Frontal cortex (tissue), 4 donors: ENCODE data around the gene TMEM240. TPM values are rescaled to one million over a fixed set of nuclear protein-coding genes. Genes with fewer than 3 reads are reported as not detected.
"Not testable (repeated sequence)": the region's sequence is repeated elsewhere in the genome, so short reads cannot be mapped to it uniquely, and the experiment has no call there.

ENCODE experiments used
- DNase-seq, 2 donors: peaks; one replicate each; pipeline ENCODE4 v3.0.0; 2012; ENCODE audit warnings: low spot score in 2 of 2
- FAIRE-seq: peaks from 2 replicates; lab custom pipeline; 2012; peaks lifted over from hg19 to GRCh38; lab: Jason Lieb, UNC
- total RNA-seq: library from RNA; depleted of rRNA; stranded (reverse); fragments of >200 nt; gene quantifications from one replicate; pipeline ENCODE4 v1.2.3, GENCODE V29; 2014
- donor health status: control.
- donor health status: control.
- donor health status: control.

TMEM240 gene
- total RNA-seq, 1 donor from 2014 or later: 16.3 TPM

DNA sequence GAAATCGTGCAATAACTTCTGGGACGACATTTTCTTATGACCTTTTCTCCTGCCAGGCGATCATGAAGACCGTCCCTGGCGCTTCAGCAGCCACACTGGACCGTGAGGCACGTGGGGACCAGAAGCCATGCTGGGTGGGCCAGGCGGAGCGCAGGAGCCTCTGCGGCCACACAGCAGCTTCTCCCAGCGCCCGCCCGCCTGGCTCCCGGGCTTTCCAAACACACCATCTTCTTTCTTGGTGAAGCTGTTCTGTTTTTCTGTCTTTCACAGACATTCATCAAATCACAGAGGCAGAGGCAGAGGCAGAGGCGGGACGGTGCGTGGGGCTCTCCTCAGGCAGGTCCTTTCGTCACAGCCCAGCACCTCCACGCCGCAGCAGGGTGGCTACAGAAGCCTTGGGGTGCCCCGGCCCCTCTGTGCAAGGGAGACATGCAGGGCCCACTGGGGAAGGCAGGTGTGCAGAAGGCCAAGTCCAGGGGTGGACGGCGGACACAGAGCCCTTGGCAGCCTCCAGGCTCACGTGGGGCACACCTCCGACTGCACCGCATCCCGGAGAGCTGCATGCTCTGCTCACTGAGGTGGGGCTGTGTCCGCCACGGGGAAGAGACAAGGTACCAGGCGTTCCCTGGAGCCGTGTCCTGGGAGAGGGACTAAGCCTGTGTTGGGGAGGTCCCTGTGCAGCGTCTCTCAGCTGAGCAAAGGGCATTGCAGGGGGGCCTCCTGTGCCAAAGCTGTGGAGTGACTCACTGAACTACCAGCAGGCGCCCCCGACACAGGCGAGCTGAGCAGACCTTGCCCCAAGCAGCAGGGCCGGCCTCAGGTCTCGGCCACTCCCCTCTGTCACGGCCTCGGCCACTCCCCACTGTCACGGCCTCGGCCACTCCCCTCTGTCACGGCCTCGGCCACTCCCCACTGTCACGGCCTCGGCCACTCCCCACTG is 2.6 kb upstream of the TMEM240 start:
- FAIRE-seq (no peak), DNase-seq (no peak)

DNA sequence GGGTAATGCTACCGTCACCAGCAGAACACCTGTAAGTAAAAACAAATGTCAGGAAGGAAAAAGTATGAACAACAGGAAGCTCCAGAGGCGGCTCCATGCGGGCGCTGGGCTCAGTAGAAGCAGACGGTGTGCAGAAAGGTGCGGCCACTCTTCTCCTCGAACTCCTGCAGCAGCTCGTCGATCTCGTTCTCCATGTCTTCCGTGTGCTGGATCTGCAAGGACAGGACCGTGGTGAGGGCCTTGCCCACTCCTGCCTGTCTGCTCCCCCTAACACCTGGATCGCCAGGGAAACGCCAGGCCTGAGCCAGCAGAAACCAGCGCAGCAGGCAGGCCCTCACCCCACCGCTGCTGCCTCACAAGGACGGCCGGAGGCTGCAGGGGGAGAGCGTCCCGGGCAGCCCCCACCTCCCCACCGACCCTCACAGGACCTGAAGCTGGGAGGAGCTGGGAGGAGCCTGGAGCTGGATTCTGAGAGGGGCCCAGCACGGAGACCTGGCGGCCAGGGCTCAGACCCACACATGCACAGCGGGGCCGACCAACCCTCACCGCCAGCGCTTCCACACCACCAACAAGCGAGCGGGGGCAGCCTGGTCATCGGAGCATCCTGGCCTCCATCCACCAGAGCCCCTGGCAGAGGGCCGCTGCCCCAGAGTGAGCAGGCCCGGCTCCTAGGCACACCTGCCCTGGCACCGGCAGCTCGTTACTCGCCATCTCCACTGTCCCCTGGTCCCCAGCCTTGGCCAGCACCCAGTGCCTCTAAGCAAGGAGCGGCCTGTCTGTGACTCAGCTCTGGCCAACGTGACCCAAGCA is 1.7 kb upstream of the TMEM240 start:
- no peak for DNase-seq
- no peak for FAIRE-seq

DNA sequence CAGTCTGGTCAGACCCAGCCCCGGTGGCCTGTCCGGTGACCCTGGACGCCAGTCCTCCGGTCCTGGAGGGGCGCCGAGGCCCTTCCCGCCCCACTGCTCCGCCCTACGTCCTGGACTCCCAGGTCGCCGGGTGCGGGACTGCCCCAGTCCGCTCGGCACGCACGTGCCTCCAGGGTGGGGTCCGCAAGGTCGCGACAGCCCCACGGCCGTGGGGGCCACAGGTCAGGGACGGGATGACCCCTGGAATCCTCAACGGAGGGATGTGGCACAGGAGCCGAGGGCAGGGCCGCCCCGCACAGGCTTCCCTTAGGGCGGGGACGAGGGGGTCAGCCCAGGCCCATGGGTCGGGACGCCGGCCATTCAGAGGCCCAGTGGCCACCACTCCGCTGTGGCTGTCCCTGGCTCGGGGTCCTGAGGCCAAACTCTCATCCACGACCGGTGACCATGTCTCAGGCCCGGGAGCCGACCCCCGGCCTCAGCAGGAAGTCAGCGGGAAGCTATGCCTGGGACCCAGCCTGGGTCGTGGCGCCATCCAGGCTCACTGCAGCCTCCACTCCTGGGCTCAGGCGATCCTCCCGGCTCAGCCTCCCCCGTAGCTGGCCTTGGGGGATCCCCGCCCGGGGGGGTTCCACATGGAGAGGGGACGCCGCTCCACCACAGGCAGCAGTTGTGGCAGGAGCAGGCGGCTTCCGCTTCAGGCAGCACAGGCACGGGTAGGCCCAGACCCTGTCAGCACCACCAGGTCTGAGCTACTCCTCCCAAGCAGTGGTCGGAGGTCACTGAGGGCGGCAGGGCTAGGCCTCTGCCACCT is 599 bp upstream of the TMEM240 start:
- DNase-seq (peak in 1 of 2 donors; percentile 46), FAIRE-seq (no peak)

DNA sequence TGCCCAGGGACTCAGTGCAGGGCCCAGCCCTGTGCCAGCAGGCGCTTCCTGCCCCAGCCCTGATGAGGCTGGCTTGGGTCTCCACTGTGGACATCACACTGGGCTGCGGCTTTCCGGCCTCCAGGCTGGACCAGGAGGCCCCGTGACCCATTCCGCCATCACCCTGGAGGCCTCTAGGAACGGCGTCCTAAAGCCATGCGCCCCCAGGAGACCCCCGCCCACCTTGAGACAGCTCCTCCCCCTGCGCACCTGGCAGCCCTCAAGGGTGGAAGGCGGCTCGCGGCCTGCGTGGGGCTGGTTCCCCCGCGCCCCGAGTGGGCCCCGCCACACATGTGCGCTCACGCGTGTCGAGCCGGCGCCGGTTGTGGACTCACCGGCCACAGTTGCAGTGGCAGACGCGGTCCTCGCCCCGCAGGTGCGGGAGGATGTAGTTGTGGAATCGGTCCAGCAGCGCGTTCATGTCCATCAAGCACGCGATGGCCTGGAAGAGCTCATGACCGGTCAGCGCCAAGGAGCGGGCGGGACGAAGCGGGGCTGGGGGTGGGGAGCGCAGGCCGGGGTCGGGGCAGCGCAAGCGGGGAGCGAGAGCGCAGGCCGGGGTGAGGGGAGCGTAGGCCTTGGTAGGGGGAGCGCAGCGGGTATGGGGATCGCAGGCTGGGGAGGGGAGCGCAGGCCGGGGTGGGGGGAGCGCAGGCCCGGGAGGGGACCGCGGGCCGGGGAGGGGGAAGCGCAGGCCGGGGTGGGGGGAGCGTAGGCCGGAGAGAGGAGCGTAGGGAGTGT is 924 bp downstream of the TMEM240 start:
- DNase-seq (peak; percentile 63 to 66), FAIRE-seq (no peak)

DNA sequence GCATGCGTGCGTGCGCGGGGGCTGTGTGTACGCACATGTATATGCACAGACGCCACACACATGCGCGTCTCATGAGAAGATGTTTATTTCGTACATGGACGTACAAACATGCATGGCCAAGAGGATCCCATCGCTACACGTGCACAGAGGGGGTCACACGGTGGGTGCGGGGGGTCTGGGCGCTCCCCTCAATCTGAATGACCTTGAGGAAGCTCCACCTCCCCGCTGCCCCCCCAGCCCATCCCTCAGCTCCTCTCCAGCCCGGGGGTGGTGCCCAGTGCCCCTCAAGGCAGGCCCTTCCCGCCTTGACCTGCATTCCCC is 1.5 kb downstream of the TMEM240 start:
- FAIRE-seq (no peak), DNase-seq (no peak)

DNA sequence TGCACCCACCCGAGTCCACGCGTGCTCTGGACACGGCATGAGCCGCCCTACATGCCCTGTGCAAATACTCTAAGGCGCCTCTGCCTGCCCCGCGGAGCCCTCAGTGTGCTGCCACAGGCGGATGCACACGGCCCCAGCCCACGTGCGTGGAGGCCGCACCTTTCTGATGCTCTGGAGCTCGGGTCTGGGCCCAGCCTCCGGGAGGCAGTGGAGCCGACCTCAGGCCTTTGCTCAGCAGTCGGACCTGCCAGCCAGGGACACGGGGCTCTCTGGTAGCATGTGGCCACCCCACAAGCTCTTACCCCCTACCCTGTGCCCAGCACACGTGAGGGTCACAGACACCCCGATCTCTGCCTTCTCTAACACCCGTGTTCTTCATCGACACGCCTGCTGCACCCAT is 2.1 kb downstream of the TMEM240 start:
- FAIRE-seq (no peak), DNase-seq (no peak)

DNA sequence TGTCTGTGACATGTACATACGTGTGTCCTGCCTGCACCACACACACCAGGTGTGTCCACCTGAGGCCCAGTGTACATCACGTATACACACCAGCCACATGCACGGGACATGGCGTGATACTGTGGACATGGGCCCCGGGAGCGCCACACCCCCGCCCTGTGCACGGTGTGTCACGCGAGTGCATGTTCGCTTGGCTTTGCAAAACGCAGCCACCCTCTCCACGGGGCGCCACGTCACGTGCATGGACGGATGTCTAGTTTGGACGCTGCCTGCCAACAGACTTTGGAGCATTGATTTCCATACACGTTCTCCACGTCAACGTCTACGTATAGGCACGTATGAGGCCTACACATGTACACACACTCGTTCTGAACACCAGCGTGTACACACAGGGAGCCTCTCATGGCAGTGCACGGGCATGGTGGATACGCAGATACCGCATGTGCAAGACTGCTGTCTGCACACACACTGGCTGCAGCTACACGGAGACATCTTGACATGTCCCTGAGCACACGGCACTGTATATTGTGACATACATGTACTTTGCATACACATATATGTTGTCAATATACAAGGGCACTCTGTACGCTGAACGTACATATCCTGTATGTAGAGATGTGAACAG is 2.7 kb downstream of the TMEM240 start:
- no peak for FAIRE-seq
- DNase-seq: no peak

DNA sequence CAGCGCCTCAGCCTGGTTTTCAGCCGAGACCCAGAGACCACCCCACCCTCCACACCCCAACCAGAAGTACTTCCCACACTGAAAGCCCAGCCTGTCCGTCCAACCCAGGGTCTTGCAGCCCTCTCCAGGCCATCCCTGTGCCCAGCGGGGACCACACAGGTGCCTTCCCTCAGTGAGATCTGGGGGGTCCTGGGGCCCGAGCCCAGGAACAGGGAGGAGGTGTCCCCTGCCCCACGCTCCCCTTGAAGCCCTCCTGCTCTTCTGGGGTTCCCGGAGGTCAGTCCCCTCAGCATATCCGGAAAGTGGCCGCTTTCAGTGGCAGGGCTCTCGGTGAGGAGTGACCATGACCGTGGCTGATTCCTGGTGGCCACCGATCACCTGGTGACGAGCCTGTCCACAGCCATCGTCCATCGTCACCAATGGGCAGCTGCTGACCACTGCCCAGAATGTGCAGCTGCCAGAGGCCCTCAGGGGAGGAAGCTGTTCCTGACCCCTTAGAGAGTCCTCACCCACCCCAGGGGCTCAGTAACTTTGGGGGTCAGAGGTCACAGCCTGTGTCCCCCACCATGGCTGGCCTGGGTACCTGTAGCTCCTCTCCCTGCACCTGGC is 3.4 kb downstream of the TMEM240 start:
- FAIRE-seq (no peak), DNase-seq (no peak)

DNA sequence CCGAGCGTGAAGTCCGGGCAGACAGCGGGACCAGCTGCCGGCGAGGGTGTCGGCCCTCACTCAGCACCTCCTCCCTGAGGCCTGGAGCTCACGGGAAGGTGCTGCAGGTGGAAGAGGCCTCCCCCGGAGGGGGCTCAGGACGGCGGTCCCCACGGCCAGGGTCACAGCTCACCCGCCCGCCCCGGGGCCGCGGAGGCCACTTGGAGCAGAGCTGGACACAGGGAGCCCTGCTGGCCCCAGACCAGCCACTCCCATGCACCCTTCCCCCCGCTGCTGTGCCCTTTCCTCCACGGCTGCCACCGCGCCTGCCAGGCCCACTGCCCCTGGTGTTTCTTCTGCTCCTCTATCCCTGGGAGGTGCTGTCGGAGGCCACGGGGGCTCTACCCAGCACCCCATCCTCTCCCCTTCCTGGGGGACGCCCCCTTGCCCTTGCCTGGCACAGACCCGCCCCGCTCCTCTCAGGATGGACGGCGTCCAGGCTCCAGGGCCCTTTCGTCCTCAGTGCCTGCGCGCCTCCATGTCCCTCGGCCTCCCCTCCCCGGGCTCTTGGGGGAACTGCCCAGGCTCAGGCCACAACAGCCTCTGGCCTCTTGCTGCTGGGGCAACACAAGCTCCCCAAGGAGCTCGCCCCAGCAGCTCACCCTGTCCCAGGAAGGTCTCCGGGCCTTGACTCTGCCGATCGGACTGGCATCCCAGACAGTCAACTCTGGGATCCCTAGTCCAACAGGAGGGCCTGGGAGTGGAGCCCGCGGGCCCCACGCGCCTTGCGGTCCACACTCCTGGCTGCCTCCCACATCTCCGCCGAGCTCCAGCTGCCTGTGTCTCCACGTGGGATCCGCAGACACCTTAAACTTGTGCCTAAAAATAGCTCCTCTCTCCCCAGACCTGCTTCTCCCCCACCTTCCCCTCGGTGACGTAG is 4.1 kb downstream of the TMEM240 start:
- DNase-seq (peak in 1 of 2 donors; percentile 56), FAIRE-seq (no peak)

DNA sequence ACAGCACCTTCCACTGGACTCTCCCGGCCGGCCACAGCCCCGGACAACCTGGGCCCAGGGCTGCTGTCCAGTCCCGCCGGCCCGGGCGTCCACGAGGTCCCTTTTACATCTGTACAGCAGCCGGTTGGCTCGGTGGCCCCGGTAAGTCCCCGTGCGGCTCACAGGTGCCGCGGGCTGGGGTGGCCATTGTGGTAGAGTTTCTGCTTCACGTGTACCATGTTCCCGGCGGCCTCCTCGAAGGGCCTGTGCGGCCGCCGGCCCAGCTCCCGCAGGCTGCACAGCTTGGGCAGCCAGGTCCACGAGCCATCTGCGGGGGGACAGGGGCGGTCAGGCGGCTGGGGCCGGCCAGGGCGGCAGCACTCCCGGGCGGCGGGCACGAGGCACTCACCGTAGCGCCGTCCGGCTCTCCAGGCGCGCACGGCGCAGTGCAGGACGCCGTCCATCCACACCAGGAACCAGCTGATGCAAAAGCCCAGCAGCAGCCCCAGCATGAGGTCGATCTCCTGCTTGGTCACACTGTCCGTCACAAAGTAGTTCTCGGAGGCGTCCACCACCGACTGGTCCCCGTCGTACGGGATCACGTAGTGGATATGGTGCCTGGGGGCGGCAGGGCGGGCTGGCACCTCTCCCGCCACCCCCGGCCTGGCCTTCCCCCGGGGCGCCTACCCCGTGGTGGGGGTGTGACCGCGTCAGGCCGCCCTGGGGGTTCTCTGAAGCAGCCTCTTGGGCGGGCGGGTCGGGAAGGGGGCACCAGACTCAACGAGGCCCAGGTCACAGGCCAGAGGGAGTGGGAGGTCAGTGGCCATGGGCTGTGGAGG is 5.0 kb downstream of the TMEM240 start:
- DNase-seq (no peak), FAIRE-seq (no peak)

DNA sequence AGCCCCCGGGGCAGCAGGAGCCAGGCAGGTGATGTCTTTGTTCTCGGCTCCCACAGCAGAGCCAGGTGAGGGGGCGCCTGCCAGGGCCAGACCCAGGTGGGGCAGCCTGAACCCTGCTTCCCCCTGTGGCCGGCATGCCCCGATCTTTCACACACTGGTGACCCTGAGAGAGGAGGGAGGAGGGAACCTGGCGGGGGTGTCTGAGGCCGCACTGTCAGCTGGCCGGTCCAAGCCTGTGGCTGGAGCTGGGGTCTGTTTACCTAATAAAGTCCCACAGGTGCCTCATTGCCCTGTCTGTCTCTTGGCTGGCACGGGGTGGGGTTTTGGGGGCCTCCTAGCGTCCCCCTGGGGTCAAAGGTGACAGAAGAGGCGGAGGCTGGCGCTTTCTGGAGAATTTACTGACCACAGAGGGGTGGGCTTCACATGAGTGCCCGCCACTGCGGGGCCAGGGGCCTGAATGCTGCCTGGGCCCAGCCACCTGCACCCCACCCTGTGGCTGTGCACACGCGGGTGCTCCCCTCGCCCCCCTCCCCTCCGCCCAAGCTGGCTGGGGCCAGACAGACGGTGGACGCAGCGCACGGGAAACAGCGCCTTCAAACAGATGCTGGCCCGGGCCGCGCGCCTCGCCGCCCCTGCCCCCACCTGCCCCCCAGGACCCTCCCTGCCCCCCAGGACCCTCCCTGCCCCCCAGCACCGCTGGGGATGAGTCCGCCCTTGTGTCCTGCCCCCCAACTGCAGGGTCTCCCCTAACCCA is 5.8 kb downstream of the TMEM240 start:
- no peak for FAIRE-seq

DNA sequence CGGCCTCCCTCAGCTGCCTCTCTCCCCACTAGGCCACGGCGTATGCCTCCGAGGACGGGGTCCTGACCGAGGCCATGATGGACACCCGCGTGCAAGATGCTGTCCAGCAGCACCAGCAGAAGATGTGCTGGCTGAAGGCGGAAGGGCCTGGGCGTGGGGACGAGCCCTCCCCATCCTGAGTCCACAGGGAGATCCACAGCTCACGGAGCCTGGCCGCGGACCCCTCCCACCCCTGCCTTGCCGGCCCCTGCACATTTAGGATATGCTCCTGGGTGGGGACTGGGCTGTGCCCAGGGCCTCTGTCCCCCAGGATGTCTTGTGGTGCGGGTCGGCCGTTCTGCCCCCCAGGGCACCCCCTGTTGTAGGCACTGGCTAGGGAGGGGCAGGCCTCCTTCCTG is 6.5 kb downstream of the TMEM240 start:
- FAIRE-seq, DNase-seq: not testable (repeated sequence)

More for the DNA sequence above, 5.8 kb downstream of the TMEM240 start:
- DNase-seq: no peak

DNA sequence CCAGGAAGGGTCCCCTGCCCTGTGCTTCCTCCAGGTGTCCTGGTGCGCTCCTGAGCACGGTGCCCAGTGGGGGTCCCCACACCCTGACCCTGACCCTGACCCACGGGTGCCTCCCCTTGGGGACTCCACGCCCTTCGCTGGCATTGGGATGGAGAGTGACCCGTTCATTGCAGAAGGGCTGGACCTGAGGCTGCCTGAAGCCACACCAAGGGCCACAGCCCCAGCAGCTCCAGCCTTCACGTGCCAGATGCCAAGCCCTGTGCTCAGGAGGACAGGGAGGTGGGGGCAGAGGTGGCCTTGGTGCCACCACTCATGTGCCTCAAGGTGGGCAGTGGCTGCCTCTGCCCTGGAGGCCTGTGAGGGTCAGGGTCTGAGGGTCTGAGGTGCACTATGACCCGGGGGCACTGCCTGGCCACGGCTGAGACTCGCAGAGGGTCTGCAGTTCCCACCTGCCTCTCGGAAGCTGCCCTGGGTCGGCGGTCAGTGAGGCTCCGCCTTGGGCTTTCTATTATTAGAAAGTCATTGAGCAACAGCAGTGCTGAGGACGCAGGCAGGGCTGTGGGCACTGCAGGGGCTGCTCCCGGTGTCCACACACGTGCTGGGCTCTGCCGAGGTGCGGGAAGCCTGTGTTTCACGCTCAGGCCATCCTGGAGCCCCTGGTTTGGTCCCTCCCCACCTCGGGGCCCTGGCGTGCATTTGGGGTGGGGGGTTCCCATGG is 7.1 kb downstream of the TMEM240 start:
- FAIRE-seq, DNase-seq: not testable (repeated sequence)

DNA sequence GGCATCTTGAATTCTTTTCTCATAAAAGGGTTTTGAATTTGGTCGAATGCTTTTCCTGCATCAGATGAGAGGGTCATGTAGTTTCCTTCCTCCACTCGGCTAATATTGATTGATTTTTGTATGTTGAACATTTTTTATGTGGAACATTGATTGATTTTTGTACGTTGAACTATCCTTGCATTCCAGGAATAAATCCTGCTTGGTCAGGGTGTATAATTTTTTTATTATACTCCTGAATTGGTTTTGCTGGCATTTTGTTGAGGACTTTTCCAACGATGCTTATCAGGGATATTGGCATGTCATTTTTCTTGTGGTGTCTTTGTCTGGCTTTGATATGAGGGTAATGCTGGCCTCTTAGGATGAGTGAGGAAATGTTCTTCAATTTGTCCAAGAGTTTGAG is 8.5 kb downstream of the TMEM240 start:
- DNase-seq (no peak), FAIRE-seq (no peak)

DNA sequence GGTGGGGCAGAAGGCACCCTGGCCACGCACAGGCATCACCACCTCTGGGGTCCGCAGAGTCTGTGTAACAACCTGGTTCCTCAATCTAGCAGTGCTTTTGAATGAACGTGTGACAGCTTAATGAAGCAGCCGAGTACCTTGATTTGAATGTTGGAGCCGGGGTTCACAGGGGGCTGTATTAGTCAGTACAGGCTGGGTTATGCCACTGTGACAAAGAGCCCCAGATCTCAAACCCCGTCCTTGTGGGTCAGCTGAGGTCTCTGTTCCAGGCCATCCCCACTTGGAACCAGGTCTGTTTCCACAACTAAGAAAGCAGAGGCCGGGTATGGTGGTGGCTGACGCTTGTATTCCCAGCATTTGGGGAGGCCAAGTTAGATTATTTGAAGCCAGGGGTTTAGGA is 10.5 kb downstream of the TMEM240 start:
- DNase-seq: no peak
- no peak for FAIRE-seq
